GM21786 (cell line): ENCODE measurements around the gene ZNF280D.
"Not testable (repeated sequence)": the region's sequence is repeated elsewhere in the genome, so short reads cannot be mapped to it uniquely, and the experiment has no call there.

Experiments
- ATAC-seq: cut with Tn5 transposase; IDR thresholded peaks from one replicate; pipeline ENCODE4 v1.9.1; 2021; ENCODE audit not compliant: unreplicated experiment

The ZNF280D gene

GRCh38 chr15:56719774-56720555, 13.3 kb downstream of the ZNF280D start:
- ATAC-seq = no peak

- no peak for ATAC-seq
These were observed 14.2 kb downstream of the ZNF280D start for GRCh38 chr15:56719021-56719612.

GRCh38 chr15:56718560-56718959, 14.7 kb downstream of the ZNF280D start:
- ATAC-seq = no peak

- ATAC-seq = no peak
These were observed 17.0 kb downstream of the ZNF280D start for GRCh38 chr15:56716334-56716733.

- ATAC-seq = no peak
These were observed 18.1 kb downstream of the ZNF280D start for GRCh38 chr15:56715220-56715619.

GRCh38 chr15:56709502-56709901, 23.8 kb downstream of the ZNF280D start:
- ATAC-seq = not testable (repeated sequence)

- peak; percentile 56 for ATAC-seq
These were observed 33.6 kb downstream of the ZNF280D start for GRCh38 chr15:56699743-56700142.

- ATAC-seq = no peak
These were observed 35.0 kb downstream of the ZNF280D start for GRCh38 chr15:56698270-56698669.

- no peak for ATAC-seq
These were observed 39.5 kb downstream of the ZNF280D start for GRCh38 chr15:56693761-56694160.

- no peak for ATAC-seq
These were observed 42.6 kb downstream of the ZNF280D start for GRCh38 chr15:56690733-56691132.

- no peak for ATAC-seq
These were observed 49.4 kb downstream of the ZNF280D start for GRCh38 chr15:56683908-56684307.

GRCh38 chr15:56681113-56681512, 52.2 kb downstream of the ZNF280D start:
- no peak for ATAC-seq

- ATAC-seq = no peak
These were observed 54.1 kb downstream of the ZNF280D start for GRCh38 chr15:56679225-56679624.

- no peak for ATAC-seq
These were observed 54.7 kb downstream of the ZNF280D start for GRCh38 chr15:56678571-56678970.

GRCh38 chr15:56677271-56677670, 56.0 kb downstream of the ZNF280D start:
- ATAC-seq = no peak

GRCh38 chr15:56675930-56676329, 57.4 kb downstream of the ZNF280D start:
- ATAC-seq = no peak

GRCh38 chr15:56674857-56675256, 58.5 kb downstream of the ZNF280D start:
- no peak for ATAC-seq

- no peak for ATAC-seq
These were observed 60.6 kb downstream of the ZNF280D start for GRCh38 chr15:56672721-56673120.

- no peak for ATAC-seq
These were observed 65.8 kb downstream of the ZNF280D start for GRCh38 chr15:56667517-56667916.

GRCh38 chr15:56660943-56661342, 72.4 kb downstream of the ZNF280D start:
- no peak for ATAC-seq

- no peak for ATAC-seq
These were observed 74.1 kb downstream of the ZNF280D start for GRCh38 chr15:56659197-56659596.

- ATAC-seq = no peak
These were observed 78.7 kb downstream of the ZNF280D start for GRCh38 chr15:56654624-56655023.

GRCh38 chr15:56654216-56654615, 79.1 kb downstream of the ZNF280D start:
- no peak for ATAC-seq
